Measurements from ENCODE around the gene NPDC1. TPM values are rescaled to one million over a fixed set of nuclear protein-coding genes. Genes with fewer than 3 reads are reported as not detected.
"Not testable (repeated sequence)": the region's sequence is repeated elsewhere in the genome, so short reads cannot be mapped to it uniquely, and the experiment has no call there.

The NPDC1 gene
- total and polyA plus RNA-seq, 9 donors = 32.1 to 63.4 (median 41.8) TPM

DNA sequence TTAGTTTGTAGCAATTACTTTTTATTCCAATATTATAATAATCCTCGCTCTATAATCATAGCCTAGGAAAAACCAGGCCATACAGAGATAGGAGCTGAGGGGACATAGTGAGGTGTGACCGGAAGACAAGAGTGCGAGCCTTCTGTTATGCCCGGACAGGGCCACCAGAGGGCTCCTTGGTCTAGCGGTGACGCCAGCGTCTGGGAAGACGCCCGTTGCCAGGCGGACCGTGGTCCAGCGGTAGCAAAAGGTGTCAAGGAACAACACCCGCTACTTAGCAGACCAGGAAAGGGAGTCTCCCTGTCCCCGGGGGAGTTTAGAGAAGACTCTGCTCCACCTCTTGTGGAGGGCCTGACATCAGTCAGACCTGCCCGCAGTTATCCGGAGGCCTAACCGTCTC is 41.7 kb downstream of the NPDC1 start:
- not testable (repeated sequence) for H3K27me3 ChIP-seq (ENCODE audit: control insufficient read depth, insufficient read depth, low read length); H3K36me3 ChIP-seq (ENCODE audit: control insufficient read depth, insufficient read depth, low read length); H3K27ac ChIP-seq (ENCODE audit: low read length); H3K9me3 ChIP-seq (replicated peaks; ENCODE audit: control insufficient read depth, low read depth, low read length); DNase-seq; H3K4me3 ChIP-seq (ENCODE audit: low read length)
- H3K4me1 ChIP-seq (ENCODE audit: control insufficient read depth, insufficient read depth, low read length) = peaks cover 22% of the 10 kb centered on the region
- 24% methylated on average over 11 of the region's 17 CpGs for WGBS (ENCODE audit: insufficient coverage)

DNA sequence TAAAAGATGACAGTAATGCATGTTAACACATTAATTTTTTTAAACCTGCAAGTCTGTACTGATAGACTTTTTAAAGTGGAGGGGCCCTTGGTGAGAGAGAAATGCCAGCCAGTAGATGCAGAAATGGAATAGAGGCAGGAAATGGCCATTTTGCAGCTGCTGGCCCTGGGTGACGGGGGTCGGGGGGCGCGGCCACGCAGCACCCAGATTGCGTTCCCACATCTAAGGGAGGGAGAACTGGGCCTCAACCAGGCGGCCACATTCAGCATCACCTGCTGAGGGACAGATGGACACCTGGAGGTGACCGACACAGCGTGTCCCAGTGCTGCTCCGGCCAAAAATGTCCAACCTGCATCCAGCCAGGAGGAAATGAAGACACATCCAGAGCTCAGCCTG is 43.3 kb downstream of the NPDC1 start:
- H3K4me3 ChIP-seq (ENCODE audit: low read length) = no peak overlapping the region
- H3K9me3 ChIP-seq (replicated peaks; ENCODE audit: control insufficient read depth, low read depth, low read length) = no peaks in the 10 kb centered on the region
- H3K4me1 ChIP-seq (ENCODE audit: control insufficient read depth, insufficient read depth, low read length) = peaks cover 14% of the 10 kb centered on the region
- no peak for DNase-seq
- H3K36me3 ChIP-seq (ENCODE audit: control insufficient read depth, insufficient read depth, low read length) = no peaks in the 10 kb centered on the region
- no peak overlapping the region for H3K27ac ChIP-seq (ENCODE audit: low read length)
- 70% methylated on average over 10 of the region's 10 CpGs for WGBS (ENCODE audit: insufficient coverage)
- peaks cover 3% of the 10 kb centered on the region for H3K27me3 ChIP-seq (ENCODE audit: control insufficient read depth, insufficient read depth, low read length)

DNA sequence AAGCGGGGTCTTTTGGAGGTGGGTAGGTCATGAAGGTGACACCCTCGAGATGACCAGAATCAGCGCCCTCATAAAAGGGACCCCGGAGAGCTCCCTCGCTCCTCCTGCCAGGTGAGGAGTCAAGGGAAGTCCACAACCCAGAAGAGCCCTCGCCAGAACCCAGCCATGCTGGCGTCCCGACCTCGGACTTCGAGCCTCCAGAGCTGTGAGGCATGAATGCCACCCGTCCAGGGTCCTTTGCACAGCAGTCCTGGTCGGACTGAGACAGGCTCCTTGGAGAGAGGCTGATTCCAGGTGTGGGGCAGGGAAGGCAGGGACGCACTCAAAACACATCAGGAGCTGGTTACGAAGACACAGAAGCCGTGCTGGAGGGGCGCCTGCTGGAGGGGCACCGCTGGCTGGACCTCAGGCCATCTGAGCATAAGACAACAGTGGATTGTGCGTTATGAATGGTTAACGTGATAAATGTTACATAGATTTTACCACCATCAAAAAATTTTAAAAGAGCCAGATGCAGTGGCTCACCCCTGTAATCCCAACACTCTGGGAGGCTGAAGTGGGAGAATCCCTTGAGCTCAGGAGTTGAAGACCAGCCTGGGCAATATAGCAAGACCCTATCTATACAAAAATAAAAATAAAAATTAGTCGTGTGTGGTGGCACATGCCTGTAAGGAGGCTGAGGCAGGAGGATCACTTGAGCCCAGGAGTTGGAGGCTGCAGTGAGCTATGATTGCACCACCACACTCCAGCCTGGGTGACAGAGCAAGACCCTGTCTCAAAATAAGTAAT is 43.9 kb downstream of the NPDC1 start:
- H3K9me3 ChIP-seq (replicated peaks; ENCODE audit: control insufficient read depth, low read depth, low read length) = no peaks in the 10 kb centered on the region
- H3K4me3 ChIP-seq (ENCODE audit: low read length) = no peak overlapping the region
- peaks cover 8% of the 10 kb centered on the region for H3K4me1 ChIP-seq (ENCODE audit: control insufficient read depth, insufficient read depth, low read length)
- no peaks in the 10 kb centered on the region for H3K36me3 ChIP-seq (ENCODE audit: control insufficient read depth, insufficient read depth, low read length)
- no peak for DNase-seq
- WGBS (ENCODE audit: insufficient coverage) = 75% methylated on average over 13 of the region's 20 CpGs
- no peak overlapping the region for H3K27ac ChIP-seq (ENCODE audit: low read length)
- peaks cover 9% of the 10 kb centered on the region for H3K27me3 ChIP-seq (ENCODE audit: control insufficient read depth, insufficient read depth, low read length)

DNA sequence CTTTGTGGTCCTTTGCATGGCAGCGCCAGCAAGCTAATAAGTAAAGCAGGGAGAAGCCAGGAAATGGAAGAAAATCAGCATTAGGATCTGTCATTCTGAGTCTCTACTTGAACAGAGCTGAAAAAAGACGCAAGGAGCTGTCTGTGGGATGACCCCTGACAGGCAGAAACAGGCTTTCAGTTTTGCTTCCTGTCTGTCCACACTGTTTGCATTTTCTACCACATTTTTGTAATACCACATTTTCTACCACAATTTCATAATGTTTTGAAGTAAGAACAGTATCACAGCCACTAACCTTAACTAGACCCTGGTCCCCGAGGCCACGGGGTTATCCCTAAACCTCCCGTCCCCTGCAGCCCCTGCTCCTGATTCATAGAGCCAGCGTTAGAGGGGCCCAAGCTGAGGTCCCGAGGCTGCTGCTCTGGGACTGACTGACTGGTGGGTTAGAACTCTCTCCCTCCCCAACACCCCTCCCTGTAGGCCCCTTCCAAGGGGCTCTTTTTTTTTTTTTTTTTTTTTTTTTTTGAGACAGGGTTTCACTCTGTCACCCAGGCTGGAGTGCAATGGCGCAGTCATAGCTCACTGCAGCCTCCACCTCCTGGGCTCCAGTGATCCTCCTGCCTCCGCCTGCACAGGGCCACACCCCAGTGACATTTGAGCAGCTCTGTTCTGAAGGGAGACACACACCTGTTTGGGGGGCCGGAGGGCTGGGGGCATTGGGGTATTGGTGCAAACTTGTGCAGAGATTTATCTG is 45.6 kb downstream of the NPDC1 start:
- 67% methylated on average over 7 of the region's 10 CpGs for WGBS (ENCODE audit: insufficient coverage)
- Histone ChIP-seq H3K4me1 (ENCODE audit: control insufficient read depth, insufficient read depth, low read length) (peaks cover 16% of the 10 kb centered on the region), H3K4me3 (ENCODE audit: low read length) (no peak overlapping the region), H3K9me3 (replicated peaks; ENCODE audit: control insufficient read depth, low read depth, low read length) (no peaks in the 10 kb centered on the region), H3K27me3 (ENCODE audit: control insufficient read depth, insufficient read depth, low read length) (peaks cover 25% of the 10 kb centered on the region), H3K36me3 (ENCODE audit: control insufficient read depth, insufficient read depth, low read length) (no peaks in the 10 kb centered on the region), H3K27ac (ENCODE audit: low read length) (peak overlapping the region; percentile 13)
- no peak for DNase-seq

DNA sequence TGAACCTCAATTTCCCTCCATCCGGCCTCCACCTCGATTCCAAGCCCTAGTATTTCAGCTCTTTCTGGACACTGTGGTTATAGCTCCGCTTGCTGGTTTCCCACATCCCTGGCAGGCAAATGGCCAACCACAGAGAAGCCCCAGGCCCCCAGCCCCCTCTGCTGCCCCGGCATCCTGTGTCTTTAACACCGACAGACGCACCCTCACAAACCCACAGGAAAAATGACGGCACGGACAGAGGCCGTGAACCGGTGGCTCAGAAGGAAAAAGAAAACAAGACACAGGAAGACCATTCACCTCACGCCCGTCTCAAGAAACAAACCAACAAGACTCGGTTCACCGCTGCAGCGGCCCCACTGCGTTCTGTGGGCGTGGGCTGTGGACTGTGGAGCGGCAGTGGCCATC is 48.1 kb downstream of the NPDC1 start:
- no peak for DNase-seq
- H3K36me3 ChIP-seq (ENCODE audit: control insufficient read depth, insufficient read depth, low read length) = peaks cover 11% of the 10 kb centered on the region
- H3K4me3 ChIP-seq (ENCODE audit: low read length) = no peak overlapping the region
- H3K4me1 ChIP-seq (ENCODE audit: control insufficient read depth, insufficient read depth, low read length) = peaks cover 30% of the 10 kb centered on the region
- H3K27ac ChIP-seq (ENCODE audit: low read length) = no peak overlapping the region
- H3K9me3 ChIP-seq (replicated peaks; ENCODE audit: control insufficient read depth, low read depth, low read length) = no peaks in the 10 kb centered on the region
- WGBS (ENCODE audit: insufficient coverage) = 55% methylated on average over 15 of the region's 18 CpGs
- H3K27me3 ChIP-seq (ENCODE audit: control insufficient read depth, insufficient read depth, low read length) = peaks cover 47% of the 10 kb centered on the region

DNA sequence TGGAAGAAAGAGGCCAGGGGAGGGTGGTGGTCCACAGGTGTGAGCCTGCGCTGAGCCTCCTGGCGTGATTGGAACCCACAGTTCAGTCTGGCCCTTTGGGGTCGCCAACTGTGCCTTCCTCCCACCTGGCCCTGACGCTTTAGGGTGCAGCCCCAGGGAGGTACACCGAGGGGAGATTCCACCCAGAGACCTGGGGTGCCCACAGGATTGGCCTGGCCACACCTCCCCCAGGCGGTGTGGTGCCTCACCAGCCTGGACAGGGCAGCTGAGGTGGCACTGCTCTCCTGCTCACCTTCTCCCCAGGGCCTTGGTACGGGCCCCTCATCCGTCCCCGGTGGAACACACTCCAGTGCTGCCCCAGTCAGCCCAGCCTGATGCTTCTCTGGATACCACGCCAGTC is 48.6 kb downstream of the NPDC1 start:
- peaks cover 47% of the 10 kb centered on the region for H3K27me3 ChIP-seq (ENCODE audit: control insufficient read depth, insufficient read depth, low read length)
- WGBS (ENCODE audit: insufficient coverage) = 70% methylated on average over 10 of the region's 10 CpGs
- H3K4me3 ChIP-seq (ENCODE audit: low read length) = no peak overlapping the region
- peaks cover 11% of the 10 kb centered on the region for H3K36me3 ChIP-seq (ENCODE audit: control insufficient read depth, insufficient read depth, low read length)
- DNase-seq = no peak
- H3K9me3 ChIP-seq (replicated peaks; ENCODE audit: control insufficient read depth, low read depth, low read length) = no peaks in the 10 kb centered on the region
- H3K27ac ChIP-seq (ENCODE audit: low read length) = no peak overlapping the region
- H3K4me1 ChIP-seq (ENCODE audit: control insufficient read depth, insufficient read depth, low read length) = peaks cover 34% of the 10 kb centered on the region

DNA sequence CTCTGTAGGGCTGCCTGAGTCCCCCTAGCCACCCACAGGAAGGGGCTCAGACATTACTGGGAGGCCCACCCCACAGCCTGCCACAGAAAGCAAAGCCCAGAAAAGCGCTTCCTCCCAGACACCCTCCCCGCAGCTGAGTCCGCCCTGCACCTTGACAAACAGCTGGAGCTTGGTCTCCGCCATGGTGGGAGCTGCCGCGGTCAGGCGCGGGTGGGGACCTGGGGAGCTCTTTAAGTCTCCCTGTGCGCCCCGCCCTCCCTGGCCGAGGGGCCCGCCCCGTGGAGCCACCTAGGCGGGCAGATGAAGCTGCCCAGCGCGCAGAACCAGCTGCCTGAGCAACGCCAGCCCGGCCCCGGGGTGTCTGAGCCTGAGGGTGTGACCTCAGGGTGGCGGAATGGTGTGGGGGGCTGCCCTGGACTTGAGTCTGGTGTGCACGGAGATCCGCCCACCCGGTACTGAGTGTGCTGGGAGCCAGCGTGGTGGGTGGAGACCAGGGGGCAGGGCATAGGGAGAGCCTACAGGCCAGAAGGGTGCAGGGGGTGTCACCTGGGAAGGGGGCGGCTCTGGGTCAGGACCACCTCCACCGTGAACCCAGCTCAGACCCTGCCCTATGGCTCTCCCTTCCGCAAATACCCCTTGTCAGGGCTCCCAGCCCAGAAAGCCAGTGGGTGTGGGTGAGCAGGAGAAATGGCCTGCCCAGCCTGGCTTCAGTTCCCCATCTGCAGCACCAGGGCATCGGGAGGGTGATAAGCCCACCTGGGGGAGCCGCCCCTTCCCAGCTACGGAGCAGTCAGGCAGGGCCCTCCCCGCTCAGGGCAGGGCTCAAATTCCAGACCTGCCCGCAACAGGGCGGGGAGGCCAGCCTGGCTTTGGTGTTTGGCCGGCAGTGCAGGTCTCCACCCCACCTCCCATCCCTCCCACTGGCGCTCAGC is 49.4 kb downstream of the NPDC1 start, which contains the start of gene CLIC3:
Gene CLIC3, minus strand, starts transcription at position 208 of the 932 bp plus-strand sequence. Its CDS starts 25 bp downstream, at position 183.
- WGBS (ENCODE audit: insufficient coverage) = 10% methylated on average over 27 of the region's 35 CpGs
- H3K4me1 ChIP-seq (ENCODE audit: control insufficient read depth, insufficient read depth, low read length) = peaks cover 34% of the 10 kb centered on the region
- DNase-seq = no peak
- no peak within 1 kb of the TSS for H3K4me3 ChIP-seq (ENCODE audit: low read length)
- peaks cover 47% of the 10 kb centered on the region for H3K27me3 ChIP-seq (ENCODE audit: control insufficient read depth, insufficient read depth, low read length)
- no peak within 1 kb of the TSS for H3K27ac ChIP-seq (ENCODE audit: low read length)
- peaks cover 11% of the 10 kb centered on the region for H3K36me3 ChIP-seq (ENCODE audit: control insufficient read depth, insufficient read depth, low read length)
- no peaks in the 10 kb centered on the region for H3K9me3 ChIP-seq (replicated peaks; ENCODE audit: control insufficient read depth, low read depth, low read length)

DNA sequence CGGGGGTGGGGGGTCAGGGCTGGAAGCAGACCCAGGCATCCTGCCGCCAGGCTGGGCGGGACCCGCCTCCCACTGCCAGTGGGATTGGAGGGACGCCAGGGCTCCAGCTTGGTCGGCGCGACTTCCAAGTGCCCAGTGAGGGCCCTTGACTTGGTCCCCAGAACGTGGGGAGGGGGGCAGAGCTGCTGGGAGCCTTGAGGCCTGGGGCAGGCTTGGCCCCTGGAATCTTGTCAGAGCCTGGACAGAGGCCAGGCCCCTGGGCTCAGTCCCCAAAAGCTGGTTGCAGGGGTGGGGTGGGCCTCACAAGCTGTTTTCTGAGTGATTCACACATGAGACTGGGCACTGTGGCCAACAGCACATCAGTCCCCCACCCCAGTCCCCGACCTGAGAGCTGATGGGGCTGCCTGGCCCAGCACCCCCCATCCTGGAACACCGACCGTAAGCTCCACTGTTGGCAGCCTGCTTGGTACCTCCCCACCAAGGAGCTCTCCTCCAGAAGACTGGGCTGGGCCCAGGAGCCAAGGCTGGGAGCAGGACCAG is 50.1 kb downstream of the NPDC1 start:
- Histone ChIP-seq H3K27me3 (ENCODE audit: control insufficient read depth, insufficient read depth, low read length) (peaks cover 49% of the 10 kb centered on the region), H3K4me1 (ENCODE audit: control insufficient read depth, insufficient read depth, low read length) (peaks cover 34% of the 10 kb centered on the region), H3K4me3 (ENCODE audit: low read length) (no peak overlapping the region), H3K36me3 (ENCODE audit: control insufficient read depth, insufficient read depth, low read length) (peaks cover 11% of the 10 kb centered on the region), H3K27ac (ENCODE audit: low read length) (no peak overlapping the region), H3K9me3 (replicated peaks; ENCODE audit: control insufficient read depth, low read depth, low read length) (no peaks in the 10 kb centered on the region)
- WGBS (ENCODE audit: insufficient coverage) = 31% methylated on average over 10 of the region's 12 CpGs
- peak; percentile 45 for DNase-seq

DNA sequence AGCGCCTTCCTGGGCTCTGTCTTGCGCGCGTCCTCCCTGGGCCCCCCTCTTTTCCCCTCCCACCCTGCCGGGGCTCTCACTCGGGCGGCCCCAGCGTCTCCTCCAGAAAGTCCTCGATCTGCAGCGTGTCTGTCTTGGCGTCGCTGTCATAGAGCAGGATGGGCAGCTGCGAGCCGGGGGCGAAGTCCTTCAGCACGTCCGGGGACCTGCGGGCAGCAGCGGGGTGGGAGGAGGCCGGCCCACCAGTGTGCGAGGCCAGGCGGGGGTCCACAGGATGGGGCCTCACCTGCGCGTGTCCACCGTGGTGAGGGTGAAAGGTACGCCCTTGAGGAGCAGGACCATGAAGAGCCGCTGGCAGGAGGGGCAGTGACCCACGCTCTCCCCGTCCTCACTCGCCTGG is 50.6 kb downstream of the NPDC1 start:
- Histone ChIP-seq H3K4me1 (ENCODE audit: control insufficient read depth, insufficient read depth, low read length) (peaks cover 34% of the 10 kb centered on the region), H3K27me3 (ENCODE audit: control insufficient read depth, insufficient read depth, low read length) (peaks cover 52% of the 10 kb centered on the region)
- WGBS (ENCODE audit: insufficient coverage) = 17% methylated on average over 21 of the region's 30 CpGs

More for the DNA sequence above, 50.6 kb downstream of the NPDC1 start:
- H3K4me3 ChIP-seq (ENCODE audit: low read length) = no peak overlapping the region
- peaks cover 11% of the 10 kb centered on the region for H3K36me3 ChIP-seq (ENCODE audit: control insufficient read depth, insufficient read depth, low read length)
- no peaks in the 10 kb centered on the region for H3K9me3 ChIP-seq (replicated peaks; ENCODE audit: control insufficient read depth, low read depth, low read length)
- no peak for DNase-seq
- H3K27ac ChIP-seq (ENCODE audit: low read length) = no peak overlapping the region

Measured in muscle of leg (tissue), 11 donors.